IMR-90 (cell line): ENCODE measurements around the gene TMEM127. TPM values are rescaled to one million over a fixed set of nuclear protein-coding genes. Genes with fewer than 3 reads are reported as not detected.

ENCODE experiments used
- ATAC-seq: fragments of 200-7000 bp; cut with Tn5 transposase; 2 replicates; pipeline ENCODE4 v1.9.1; 2020; ENCODE audit warnings: low read depth, mild to moderate bottlenecking, moderate library complexity
- BruUV-seq: library from RNA; stranded (reverse); fragments of 400-500 nt; replicated peaks from 2 replicates; lab custom pipeline; 2021; lab: Mats Ljungman, UMichigan
- CTCF ChIA-PET: fragments of 300-600 bp; formaldehyde crosslinking; extraction: SDS; loops from one replicate; lab custom pipeline; 2021; ENCODE audit warnings: antibody characterized with exemption; lab: Yijun Ruan, JAX
- POLR2A ChIA-PET: fragments of 300-600 bp; sonication (Branson Sonifier 250); formaldehyde crosslinking; loops from one replicate; lab custom pipeline; 2022; ENCODE audit warnings: antibody characterized with exemption; ENCODE audit not compliant: unreplicated experiment; lab: Charles Lee
- DNase-seq: peaks from one replicate; pipeline ENCODE4 v3.0.0; 2013
- H2AFZ ChIP-seq: replicated peaks from 2 replicates; pipeline ENCODE3; 2013; ENCODE audit warnings: low read length, mild to moderate bottlenecking; ENCODE audit not compliant: poor library complexity
- H2AK5ac ChIP-seq: 2 replicates; pipeline ENCODE4 v1.6.1; 2013; ENCODE audit warnings: low read depth, low read length, inconsistent platforms
- H2AK9ac ChIP-seq: replicated peaks from 2 replicates; pipeline ENCODE3; 2013; ENCODE audit warnings: mild to moderate bottlenecking, low read depth, low read length, moderate library complexity; ENCODE audit not compliant: poor library complexity
- H2BK120ac ChIP-seq: 2 replicates; pipeline ENCODE4 v1.6.1; 2013; ENCODE audit warnings: low read depth, low read length, inconsistent platforms
- H2BK15ac ChIP-seq: 3 replicates; pipeline ENCODE4 v1.6.1; 2013; ENCODE audit warnings: low read depth, low read length, inconsistent platforms
- H2BK20ac ChIP-seq: 2 replicates; pipeline ENCODE4 v1.6.1; 2013; ENCODE audit warnings: low read depth, mild to moderate bottlenecking, inconsistent platforms, low read length, moderate library complexity
- H2BK5ac ChIP-seq: 2 replicates; pipeline ENCODE4 v1.6.1; 2013; ENCODE audit warnings: mild to moderate bottlenecking, low read depth, low read length, inconsistent platforms; ENCODE audit not compliant: poor library complexity, severe bottlenecking
- H3K14ac ChIP-seq: replicated peaks from 2 replicates; pipeline ENCODE4 v1.6.1; 2013; ENCODE audit warnings: low read depth, low read length, inconsistent platforms
- H3K18ac ChIP-seq: 2 replicates; pipeline ENCODE4 v1.6.1; 2013; ENCODE audit warnings: low read depth, low read length, control low read depth
- H3K23ac ChIP-seq: 2 replicates; pipeline ENCODE4 v1.6.1; 2013; ENCODE audit warnings: low read depth, low read length, inconsistent platforms
- H3K27ac ChIP-seq: 2 replicates; pipeline ENCODE4 v1.5.1; 2013; ENCODE audit warnings: mild to moderate bottlenecking, control low read depth, low read length; ENCODE audit not compliant: insufficient read depth
- H3K27me3 ChIP-seq: 2 replicates; pipeline ENCODE4 v1.6.1; 2013; ENCODE audit warnings: low read length; ENCODE audit not compliant: control insufficient read depth, insufficient read depth
- H3K36me3 ChIP-seq: 2 replicates; pipeline ENCODE4 v1.6.1; 2013; ENCODE audit warnings: low read length, mixed read lengths; ENCODE audit not compliant: control insufficient read depth, insufficient read depth
- H3K4ac ChIP-seq: 2 replicates; pipeline ENCODE4 v1.6.1; 2013; ENCODE audit warnings: low read depth, low read length, inconsistent platforms
- H3K4me1 ChIP-seq: 2 replicates; pipeline ENCODE4 v1.6.1; 2013; ENCODE audit warnings: low read length, mixed read lengths; ENCODE audit not compliant: control insufficient read depth, insufficient read depth
- H3K4me2 ChIP-seq: 2 replicates; pipeline ENCODE4 v1.6.1; 2013; ENCODE audit warnings: low read depth, mild to moderate bottlenecking, control low read depth, low read length, moderate library complexity
- H3K4me3 ChIP-seq: 2 replicates; pipeline ENCODE4 v1.5.1; 2013; ENCODE audit warnings: low read depth, mild to moderate bottlenecking, control low read depth, low read length, moderate library complexity; ENCODE audit not compliant: insufficient read depth
- H3K56ac ChIP-seq: 2 replicates; pipeline ENCODE4 v1.6.1; 2013; ENCODE audit warnings: low read length, inconsistent platforms; ENCODE audit not compliant: insufficient read depth; ENCODE audit errors: extremely low read depth
- H3K79me1 ChIP-seq, 2 experiments: 2 replicates each; pipeline ENCODE4 v1.6.1; 2013; ENCODE audit warnings: low read length in 2 of 2, inconsistent platforms in 1 of 2, low read depth in 1 of 2
- H3K9ac ChIP-seq: 2 replicates; pipeline ENCODE4 v1.6.1; 2013; ENCODE audit warnings: low read depth, low read length, control low read depth
- H3K9me1 ChIP-seq: 2 replicates; pipeline ENCODE4 v1.6.1; 2013; ENCODE audit warnings: low read length, inconsistent platforms; ENCODE audit not compliant: insufficient read depth
- H3K9me3 ChIP-seq: 2 replicates; pipeline ENCODE4 v1.6.1; 2013; ENCODE audit warnings: low read length; ENCODE audit not compliant: control insufficient read depth, insufficient read depth
- H4K20me1 ChIP-seq: 2 replicates; pipeline ENCODE4 v1.6.1; 2013; ENCODE audit warnings: low read length, inconsistent platforms; ENCODE audit not compliant: insufficient read depth
- H4K5ac ChIP-seq: 2 replicates; pipeline ENCODE4 v1.6.1; 2013; ENCODE audit warnings: mild to moderate bottlenecking, low read depth, low read length, control low read depth
- H4K8ac ChIP-seq, 2 experiments: 2 replicates each; pipeline ENCODE4 v1.6.1; 2013; ENCODE audit warnings: low read depth in 2 of 2, low read length in 2 of 2, control low read depth in 1 of 2, inconsistent platforms in 1 of 2
- H4K91ac ChIP-seq: 2 replicates; pipeline ENCODE4 v1.6.1; 2013; ENCODE audit warnings: low read depth, low read length, inconsistent platforms; ENCODE audit not compliant: insufficient read depth
- MAFK ChIP-seq: IDR thresholded peaks from 2 replicates; pipeline ENCODE4 v1.6.1; 2012; ENCODE audit warnings: low read depth, low read length, improper control_type of control experiment
- NFE2L2 ChIP-seq: fragments of 150-350 bp; IDR thresholded peaks from 2 replicates; pipeline ENCODE4 v1.6.1; 2016; ENCODE audit warnings: low read depth, mild to moderate bottlenecking, low read length
- WGBS, 2 experiments: methylation state at CpG; one replicate each; pipeline versions ENCODE4 v1.1.5 to v1.1.7; 2013; ENCODE audit warnings: missing lambda C conversion rate in 2 of 2; ENCODE audit not compliant: insufficient read length in 1 of 2; ENCODE audit errors: extremely low coverage in 2 of 2; 5-methylcytosine and 5-hydroxymethylcytosine counted together
- dilution Hi-C: fragments of 300-500 bp; cut with HindIII; formaldehyde crosslinking; loops from one replicate; pipeline ENCODE4 v1.14.3; 2018; ENCODE audit warnings: low sequenced_read_pairs; ENCODE audit not compliant: unreplicated experiment
- in situ Hi-C: fragments of 300-500 bp; cut with MboI; formaldehyde crosslinking; loops from 3 replicates; pipeline ENCODE4 v1.14.3; 2019; ENCODE audit warnings: low sequenced_read_pairs, inconsistent platforms, mixed read lengths
- intact Hi-C: fragments of 100-400 bp; cut with micrococcal nuclease; formaldehyde crosslinking; loops from 2 replicates; pipeline ENCODE4 v1.10.0; 2022
- polyA plus RNA-seq, 3 experiments: library from polyadenylated mRNA; depleted of rRNA; stranded (reverse); fragments of >200 nt; gene quantifications; 2 replicates each; pipeline ENCODE4 v1.2.3, GENCODE V29; 2012; ENCODE audit warnings: low replicate concordance in 1 of 3
- total RNA-seq: library from RNA; depleted of rRNA; stranded (reverse); fragments of >200 nt; gene quantifications from 2 replicates; pipeline ENCODE4 v1.2.3, GENCODE V29; 2012

Gene TMEM127
- total and polyA plus RNA-seq, 2 of the 4 experiments (the other 2 are of a cell fraction): 35.7 to 47.6 TPM

DNA sequence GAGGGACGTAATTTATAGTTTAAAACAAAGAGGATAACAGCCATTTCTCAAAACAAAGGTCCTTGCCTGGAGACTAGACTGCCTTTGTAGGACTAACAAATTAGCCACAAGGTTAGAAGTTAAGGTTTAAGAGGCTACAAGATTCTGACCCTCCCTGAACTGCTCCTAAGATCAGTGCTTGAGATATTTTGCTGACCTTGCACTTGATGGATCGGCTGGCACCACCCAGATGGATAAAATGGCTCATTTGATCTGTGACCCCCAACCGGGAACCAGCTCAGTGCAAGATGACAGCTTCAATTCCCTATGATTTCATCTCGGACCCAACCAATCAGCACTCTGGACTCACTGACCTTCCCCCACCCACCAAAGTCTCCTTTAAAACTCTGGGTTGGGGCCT is 53.5 kb downstream of the TMEM127 start:
- no peak overlapping the region for H2AFZ ChIP-seq
- CTCF ChIA-PET: no interaction called here

More for the DNA sequence above, 53.5 kb downstream of the TMEM127 start:
- H4K20me1 ChIP-seq: peaks cover 8% of the 10 kb centered on the region
- no peak overlapping the region for H2AK5ac ChIP-seq
- DNase-seq (no peak), ATAC-seq (no peak)
- no peak overlapping the region for H2BK120ac ChIP-seq
- TF ChIP-seq NFE2L2 (no peak), MAFK (peak; percentile 93)
- H2AK9ac ChIP-seq: no peak overlapping the region
- H3K9me3 ChIP-seq: no peaks in the 10 kb centered on the region
- peaks cover 20 to 37% of the 10 kb centered on the region in 2 experiments for H3K79me1 ChIP-seq
- 67% methylated on average over 1 of the region's 4 CpGs; no CpG with 5 or more reads in 1 of the 2 experiments for WGBS, 2 experiments
- H3K9me1 ChIP-seq: peaks cover 11% of the 10 kb centered on the region
- H4K8ac ChIP-seq: no peak overlapping the region
- no peak overlapping the region for H3K56ac ChIP-seq
- H3K23ac ChIP-seq: no peak overlapping the region
- no peak overlapping the region for H3K18ac ChIP-seq
- no peak overlapping the region for H2BK20ac ChIP-seq
- no peak overlapping the region for H3K4me2 ChIP-seq
- no peak overlapping the region for H3K4ac ChIP-seq
- intact Hi-C loops: no loop called here
- no TSS peak for BruUV-seq
- no peak overlapping the region for H3K4me3 ChIP-seq
- H3K27me3 ChIP-seq: no peaks in the 10 kb centered on the region
- no peak overlapping the region for H3K9ac ChIP-seq
- H3K27ac ChIP-seq: no peak overlapping the region
- POLR2A ChIA-PET: no interaction called here
- in situ Hi-C loops: no loop called here
- peaks cover 4% of the 10 kb centered on the region for H3K4me1 ChIP-seq
- H4K5ac ChIP-seq: no peak overlapping the region
- no peak overlapping the region for H2BK15ac ChIP-seq
- H2BK5ac ChIP-seq: no peak overlapping the region
- dilution Hi-C loops: no loop called here
- no peak overlapping the region for H3K14ac ChIP-seq
- H3K36me3 ChIP-seq: no peaks in the 10 kb centered on the region
- H4K91ac ChIP-seq: no peak overlapping the region
